ENCODE results near the gene NLRC4.
"Not testable (repeated sequence)": the region's sequence is repeated elsewhere in the genome, so short reads cannot be mapped to it uniquely, and the experiment has no call there.

NLRC4 gene

GRCh38 chr2:32237996-32238395 lies 26.7 kb downstream of the NLRC4 start:
- DNase-seq = no peak

GRCh38 chr2:32237488-32237887 lies 27.2 kb downstream of the NLRC4 start:
- no peak for DNase-seq

- DNase-seq = no peak
Observed at GRCh38 chr2:32235315-32235714, 29.4 kb downstream of the NLRC4 start.

GRCh38 chr2:32231959-32232358 lies 32.7 kb downstream of the NLRC4 start:
- DNase-seq = no peak

GRCh38 chr2:32229635-32230034 lies 35.1 kb downstream of the NLRC4 start:
- no peak for DNase-seq

- DNase-seq = no peak
Observed at GRCh38 chr2:32228181-32228580, 36.5 kb downstream of the NLRC4 start.

GRCh38 chr2:32227492-32227891 lies 37.2 kb downstream of the NLRC4 start:
- DNase-seq = no peak

GRCh38 chr2:32222966-32223365 lies 41.7 kb downstream of the NLRC4 start:
- DNase-seq = no peak

- no peak for DNase-seq
Observed at GRCh38 chr2:32220445-32220844, 44.2 kb downstream of the NLRC4 start.

- DNase-seq = no peak
Observed at GRCh38 chr2:32212295-32212694, 52.4 kb downstream of the NLRC4 start.

- DNase-seq = no peak
Observed at GRCh38 chr2:32210767-32211408, 53.8 kb downstream of the NLRC4 start.

GRCh38 chr2:32203428-32203827 lies 61.3 kb downstream of the NLRC4 start:
- DNase-seq = not testable (repeated sequence)

GRCh38 chr2:32200814-32201213 lies 63.9 kb downstream of the NLRC4 start:
- no peak for DNase-seq

GRCh38 chr2:32192418-32192817 lies 72.3 kb downstream of the NLRC4 start:
- DNase-seq = no peak

- no peak for DNase-seq
Observed at GRCh38 chr2:32189011-32189410, 75.7 kb downstream of the NLRC4 start.

GRCh38 chr2:32182667-32183066 lies 82.0 kb downstream of the NLRC4 start:
- DNase-seq = no peak
